T follicular helper cell (primary cell): ENCODE measurements around the gene EPC2.
"Not testable (repeated sequence)": the region's sequence is repeated elsewhere in the genome, so short reads cannot be mapped to it uniquely, and the experiment has no call there.

ENCODE experiments used
- DNase-seq: peaks from one replicate; pipeline ENCODE4 v3.0.0-alpha.2; 2020; ENCODE audit warnings: low read depth

Gene EPC2

GRCh38 chr2:148674063-148675020 lies 29.8 kb downstream of the EPC2 start:
- DNase-seq: peak; percentile 12

- no peak for DNase-seq
Measured at GRCh38 chr2:148675708-148676107, 31.2 kb downstream of the EPC2 start.

DNA sequence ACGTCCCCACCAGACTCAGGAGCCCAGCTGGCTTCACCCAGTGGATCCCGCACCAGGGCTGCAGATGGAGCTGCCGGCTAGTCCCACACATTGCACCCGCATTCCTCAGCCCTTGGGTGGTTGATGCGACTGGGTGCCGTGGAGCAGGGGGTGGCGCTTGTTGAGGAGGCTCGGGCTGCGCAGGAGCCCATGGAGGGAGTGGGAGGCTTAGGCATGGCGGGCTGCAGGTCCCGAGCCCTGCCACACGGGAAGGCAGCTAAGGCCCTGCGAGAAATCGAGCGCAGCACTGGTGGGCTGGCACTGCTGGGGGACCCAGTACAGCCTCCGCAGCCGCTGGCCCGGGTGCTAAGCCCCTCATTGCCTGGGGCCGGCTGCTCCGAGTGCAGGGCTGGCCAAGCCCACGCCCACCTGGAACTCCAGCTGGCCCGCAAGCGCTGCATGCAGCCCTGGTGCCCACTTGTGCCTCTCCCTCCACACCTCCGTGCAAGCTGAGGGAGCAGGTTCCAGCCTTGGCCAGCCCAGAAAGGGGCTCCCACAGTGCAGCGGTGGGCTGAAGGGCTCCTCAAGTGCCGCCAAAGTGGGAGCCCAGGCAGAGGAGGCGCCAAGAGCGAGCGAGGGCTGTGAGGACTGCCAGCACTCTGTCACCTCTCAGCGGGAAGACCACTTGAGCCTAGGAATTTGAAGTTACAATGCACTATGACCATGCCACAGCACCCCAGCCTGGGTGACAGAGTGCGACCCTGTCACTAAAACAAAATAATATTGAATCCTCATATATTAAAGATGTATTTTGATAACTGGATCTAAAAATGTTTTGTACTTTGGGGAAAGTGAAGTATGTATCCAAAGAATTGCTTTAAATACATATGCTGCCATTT lies 34.0 kb downstream of the EPC2 start:
- not testable (repeated sequence) for DNase-seq

GRCh38 chr2:148680462-148680861 lies 35.9 kb downstream of the EPC2 start:
- DNase-seq: no peak

GRCh38 chr2:148681443-148681842 lies 36.9 kb downstream of the EPC2 start:
- no peak for DNase-seq

- DNase-seq: not testable (repeated sequence)
Measured at GRCh38 chr2:148681862-148682261, 37.3 kb downstream of the EPC2 start.

GRCh38 chr2:148684507-148684906 lies 40.0 kb downstream of the EPC2 start:
- DNase-seq: no peak

GRCh38 chr2:148687543-148687942 lies 43.0 kb downstream of the EPC2 start:
- DNase-seq: no peak

GRCh38 chr2:148688011-148688410 lies 43.5 kb downstream of the EPC2 start:
- not testable (repeated sequence) for DNase-seq

- no peak for DNase-seq
Measured at GRCh38 chr2:148696985-148697384, 52.4 kb downstream of the EPC2 start.

DNA sequence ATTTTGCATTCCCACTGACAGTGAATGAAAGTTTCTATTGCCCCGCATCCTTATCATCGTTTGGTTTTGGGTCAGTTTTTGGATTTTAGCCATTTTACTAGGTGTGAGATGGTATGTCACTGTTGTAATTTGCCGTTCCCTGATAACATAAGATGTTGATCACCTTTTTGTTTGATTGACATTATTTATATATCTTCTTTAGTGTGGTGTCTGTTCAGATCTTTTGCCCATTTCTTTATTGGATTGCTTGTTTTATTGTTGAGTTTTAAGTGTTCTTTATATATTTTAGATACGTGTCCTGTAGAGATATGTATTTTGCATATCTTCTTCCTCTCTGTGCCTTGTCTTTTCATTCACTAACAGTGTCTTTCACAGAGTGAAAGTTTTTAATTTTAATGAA lies 55.3 kb downstream of the EPC2 start:
- DNase-seq: no peak

DNA sequence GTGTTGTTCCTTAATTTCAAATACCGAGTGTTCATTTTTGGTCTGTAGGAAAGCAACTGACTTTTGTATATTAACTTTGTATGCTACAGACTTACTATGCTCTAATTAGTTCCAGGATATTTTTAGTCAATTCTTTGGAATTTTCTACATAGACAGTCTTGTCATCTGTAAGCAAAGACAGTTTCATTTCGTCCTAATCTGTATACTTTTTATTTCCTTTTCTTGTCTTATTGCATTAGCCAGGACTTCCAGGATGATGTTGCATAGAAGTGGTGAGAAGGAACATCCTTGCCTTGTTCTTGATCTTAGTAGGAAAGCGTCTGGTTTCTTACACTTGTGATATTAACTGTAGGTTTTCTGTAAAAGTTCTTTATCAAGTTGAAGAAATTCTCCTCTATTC lies 56.5 kb downstream of the EPC2 start:
- no peak for DNase-seq

DNA sequence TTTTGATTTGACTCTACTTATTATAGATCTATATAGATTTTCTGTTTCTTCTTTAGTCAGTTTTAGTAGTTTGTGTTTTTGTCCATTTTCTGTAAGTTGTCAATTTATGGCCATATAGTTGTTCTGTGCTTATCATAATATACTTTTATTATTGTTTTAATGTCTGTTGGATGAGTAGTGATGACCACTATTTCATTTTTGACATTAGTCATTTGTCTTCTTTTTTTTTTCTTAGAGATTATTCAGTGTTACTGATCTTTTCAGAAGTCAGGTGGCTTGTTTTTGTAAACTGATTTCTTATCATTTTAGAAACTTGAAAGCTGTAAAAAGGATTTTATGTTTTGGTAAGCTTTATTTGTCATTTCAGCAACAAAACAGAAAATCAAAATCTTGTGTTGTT lies 57.3 kb downstream of the EPC2 start:
- no peak for DNase-seq

DNA sequence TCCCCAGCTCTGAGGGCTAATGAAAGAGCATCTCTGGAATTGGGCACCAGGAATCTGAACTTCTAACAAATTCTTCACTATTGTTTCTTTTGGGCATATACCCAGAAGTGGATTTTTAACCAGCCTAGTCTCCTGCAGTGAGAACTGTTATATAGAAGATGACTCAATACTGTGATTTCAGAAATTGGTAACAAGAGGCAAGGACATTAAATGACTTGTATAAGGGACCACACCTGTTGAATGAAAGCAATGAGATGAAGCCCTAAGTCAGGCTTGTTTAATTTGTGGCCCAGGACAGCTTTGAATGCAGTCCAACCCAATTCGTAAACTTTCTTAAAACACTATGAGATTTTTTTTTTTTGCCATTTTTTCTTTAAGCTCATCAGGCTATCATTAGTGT lies 57.9 kb downstream of the EPC2 start:
- no peak for DNase-seq

DNA sequence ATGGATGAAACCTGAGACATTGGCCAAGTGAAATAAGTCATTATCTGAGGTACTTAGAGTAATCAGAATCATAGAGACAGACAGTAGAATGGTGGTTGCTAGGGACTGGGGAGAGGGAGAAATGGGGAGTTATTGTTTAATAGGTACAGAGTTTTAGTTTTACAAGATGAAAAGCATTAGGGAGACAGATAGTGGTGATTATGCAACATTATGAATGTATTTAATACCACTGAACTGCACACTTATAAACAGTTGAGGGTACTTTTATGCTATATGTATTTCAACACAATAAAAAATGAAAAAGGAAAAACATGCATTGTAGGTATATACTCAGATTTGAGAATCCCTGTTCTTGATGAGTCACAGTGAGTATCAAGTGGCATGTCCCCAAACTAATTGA lies 59.7 kb downstream of the EPC2 start:
- DNase-seq: no peak

GRCh38 chr2:148716378-148716920 lies 71.9 kb downstream of the EPC2 start:
- no peak for DNase-seq

DNA sequence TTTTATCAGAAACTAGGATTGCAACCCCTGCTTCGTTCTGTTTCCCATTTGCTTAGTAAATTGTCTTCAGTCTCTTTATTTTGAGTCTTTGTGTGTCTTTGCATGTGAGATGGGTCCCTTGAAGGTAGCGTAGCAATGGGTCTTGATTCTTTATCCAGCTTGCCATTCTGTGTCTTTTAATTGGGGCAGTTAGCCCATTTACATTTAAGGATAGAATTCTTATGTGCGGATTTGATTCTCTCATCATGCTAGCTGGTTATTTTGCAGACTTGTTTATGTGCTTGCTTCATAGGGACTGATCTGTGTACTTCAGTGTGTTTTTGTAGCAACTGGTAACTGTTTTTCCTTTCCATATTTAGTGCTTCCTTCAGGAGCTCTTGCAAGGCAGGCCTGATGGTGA lies 73.5 kb downstream of the EPC2 start:
- no peak for DNase-seq

- no peak for DNase-seq
Measured at GRCh38 chr2:148719195-148719749, 74.7 kb downstream of the EPC2 start.

DNA sequence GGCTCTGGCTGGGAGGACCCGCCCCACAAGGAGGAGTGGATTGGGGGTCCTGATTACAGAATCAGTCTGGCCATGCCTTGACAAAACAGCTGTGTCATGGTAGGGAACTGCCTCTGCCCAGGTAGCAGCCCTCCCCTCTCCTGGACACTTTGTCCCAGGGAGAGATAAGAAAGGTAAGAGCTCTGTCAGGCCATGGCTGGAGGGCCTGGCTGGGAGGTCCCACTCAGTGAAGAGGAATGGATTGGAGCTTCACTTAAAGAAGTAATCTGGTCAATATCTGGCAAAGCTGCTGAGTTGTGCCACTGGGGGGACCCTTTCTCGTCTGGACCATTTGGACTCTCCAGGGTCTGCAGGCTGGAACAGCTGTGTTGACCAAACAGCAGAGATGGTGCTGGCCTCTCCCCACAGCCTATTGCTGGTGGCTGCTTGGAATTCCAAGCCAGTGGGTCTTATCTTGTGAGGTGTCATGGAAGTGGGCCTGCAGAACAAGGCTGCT lies 75.4 kb downstream of the EPC2 start:
- no peak for DNase-seq

DNA sequence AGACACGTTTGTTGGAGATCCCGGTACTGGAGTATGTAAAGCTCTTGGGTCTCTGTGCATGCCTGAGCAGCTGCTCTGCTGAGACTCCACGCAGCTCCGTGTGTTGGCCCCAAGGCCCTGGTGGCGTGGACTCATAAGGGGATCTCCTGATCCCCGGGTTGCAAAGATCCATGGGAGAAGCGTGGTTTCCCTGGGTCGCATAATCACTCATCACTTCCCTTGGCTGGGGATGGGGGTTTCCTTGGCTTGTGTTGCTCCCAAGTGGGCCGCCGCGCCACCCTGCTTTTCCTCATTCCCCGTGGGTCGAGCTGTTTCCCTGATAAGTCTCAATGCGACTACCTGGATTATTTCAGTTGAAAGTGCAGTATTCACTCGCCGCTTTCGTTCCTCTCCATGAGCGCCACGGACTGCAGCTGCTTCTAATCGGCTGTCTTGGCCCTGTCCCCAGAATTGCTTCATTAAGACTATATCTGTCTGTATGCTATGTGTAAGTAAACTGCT lies 76.0 kb downstream of the EPC2 start:
- DNase-seq: no peak

DNA sequence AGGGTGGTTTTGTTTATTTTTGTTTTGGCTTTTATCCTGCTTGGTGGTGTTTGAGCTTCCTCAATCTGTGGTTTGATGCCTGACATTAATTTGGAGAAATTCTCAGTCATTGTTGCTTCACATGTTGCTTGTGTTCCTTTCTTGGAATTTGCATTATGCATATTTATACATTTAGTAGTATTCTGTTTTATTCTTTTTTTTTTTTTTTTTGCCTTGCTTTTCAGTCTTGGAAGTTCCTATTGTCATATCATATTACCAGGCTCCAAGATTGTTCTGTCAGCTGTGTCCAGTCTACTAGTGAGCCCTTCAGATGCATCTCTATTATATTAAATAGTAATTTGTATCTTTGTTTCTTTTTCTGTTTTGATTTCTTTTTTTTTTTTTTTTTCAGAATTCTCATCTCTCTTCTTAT lies 77.0 kb downstream of the EPC2 start:
- no peak for DNase-seq
